NCI-H82 treated with DMSO at 0.1 percent for 48 hours (cell line): ENCODE results near the gene FBXO11.
"Not testable (repeated sequence)": the region's sequence is repeated elsewhere in the genome, so short reads cannot be mapped to it uniquely, and the experiment has no call there.

Experiments
- DNase-seq: peaks from one replicate; lab custom pipeline; 2025; ENCODE audit not compliant: unreplicated experiment; lab: John Stamatoyannopoulos, UW

The FBXO11 gene

DNA sequence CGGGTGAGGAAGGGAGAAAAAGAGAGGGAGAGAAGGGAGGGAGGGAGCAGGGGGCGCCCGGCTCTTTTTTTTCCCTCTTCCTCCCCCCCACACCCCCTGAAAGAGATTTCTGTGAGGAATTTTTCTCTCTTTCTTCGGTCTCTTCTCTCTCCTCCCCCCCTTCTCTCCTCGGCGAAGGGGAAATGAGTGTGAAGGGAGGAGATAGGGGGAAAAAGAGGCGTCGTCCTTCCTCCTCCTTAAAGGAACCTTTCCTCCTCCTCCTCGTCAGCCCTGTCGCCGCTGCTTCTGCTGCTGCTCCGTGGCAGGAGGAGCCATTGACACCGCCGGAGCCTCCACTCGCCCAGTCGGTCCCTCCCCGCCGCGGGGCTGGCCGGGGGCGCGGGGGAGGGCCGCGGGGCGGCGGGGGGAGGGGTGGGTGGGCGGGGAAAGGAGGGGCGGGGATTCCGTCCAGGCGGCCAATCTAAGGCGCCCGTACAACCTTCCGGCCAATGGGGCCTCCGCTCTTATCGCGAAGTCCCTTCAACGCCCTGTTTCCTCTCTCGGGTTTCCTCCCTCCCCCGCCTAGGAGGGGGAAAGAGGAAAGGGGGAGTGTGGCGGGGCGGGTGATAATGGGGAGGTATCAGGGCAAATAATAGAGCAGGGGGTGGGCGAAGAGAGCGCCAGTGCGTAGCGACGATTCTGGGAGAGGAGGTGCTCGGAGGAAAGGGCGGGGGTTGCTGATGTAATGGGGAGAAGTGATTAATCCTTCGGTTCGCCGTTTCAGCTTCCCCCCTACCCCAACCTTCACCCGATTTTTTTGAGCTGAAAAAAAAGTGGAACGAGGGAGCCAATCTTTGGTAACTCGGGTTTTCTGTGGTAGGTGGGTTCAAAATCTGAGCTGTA, at the start of gene FBXO11:
FBXO11 (minus strand) TSS at position 342 of the 882 bp plus-strand sequence. CDS start 778 bp downstream, outside the sequence.
- DNase-seq: peak; percentile 97

GRCh38 chr2:47950340-47951301, 44.3 kb upstream of the FBXO11 start:
- DNase-seq: no peak

DNA sequence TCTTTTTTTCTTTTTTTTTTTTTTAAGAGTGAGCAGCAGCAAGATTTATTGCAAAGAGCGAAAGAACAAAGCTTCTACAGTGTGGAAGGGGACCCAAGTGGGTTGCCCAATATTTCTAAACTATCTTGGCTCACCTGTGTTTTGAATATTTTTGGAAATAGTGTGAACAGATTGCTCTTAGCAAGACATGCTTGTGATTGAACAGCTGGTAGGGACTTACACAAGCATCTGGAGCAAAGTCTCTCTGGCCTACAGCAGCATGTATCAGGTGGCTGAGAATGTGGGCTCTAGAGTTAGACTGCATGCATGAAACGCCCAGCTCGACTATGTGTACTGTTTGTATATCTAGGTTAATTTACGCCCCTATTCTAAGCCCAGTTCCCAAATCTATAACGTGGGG, 40.3 kb upstream of the FBXO11 start:
- peak; percentile 37 for DNase-seq

DNA sequence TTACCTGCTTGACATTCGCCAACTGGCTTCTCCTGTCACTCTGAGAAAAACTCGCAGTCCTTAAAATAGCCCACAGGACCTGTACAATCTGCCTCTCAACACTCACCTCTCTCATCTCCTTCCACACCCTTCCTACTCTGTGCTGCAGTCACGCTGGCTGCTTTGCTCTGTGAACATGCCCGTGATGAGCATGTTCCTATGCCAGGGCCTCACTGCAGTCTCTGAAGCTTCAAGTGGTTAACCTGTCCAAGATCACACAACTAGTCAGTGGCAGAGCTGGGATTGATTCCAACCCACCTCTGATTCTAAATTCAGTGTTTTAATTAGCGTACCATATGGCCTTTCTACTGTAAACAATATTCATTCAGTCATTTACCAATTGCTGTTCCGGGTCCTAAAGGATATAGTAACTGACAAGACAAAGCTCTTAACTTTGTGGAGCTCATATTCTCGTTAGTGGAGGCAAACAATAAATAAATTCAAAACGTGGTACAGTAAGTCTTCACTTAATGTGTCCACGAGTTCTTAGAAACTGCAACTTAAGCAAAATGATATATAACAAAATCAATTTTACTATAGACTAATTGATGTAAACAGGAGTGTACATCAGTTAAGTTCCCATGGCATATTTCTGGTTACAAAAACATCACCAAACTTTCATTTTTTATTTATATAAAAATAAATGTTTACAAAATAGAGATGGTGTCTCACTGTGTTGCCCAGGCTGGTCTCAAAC, 38.9 kb upstream of the FBXO11 start:
- no peak for DNase-seq

GRCh38 chr2:47941936-47942335, 35.6 kb upstream of the FBXO11 start:
- DNase-seq: no peak

DNA sequence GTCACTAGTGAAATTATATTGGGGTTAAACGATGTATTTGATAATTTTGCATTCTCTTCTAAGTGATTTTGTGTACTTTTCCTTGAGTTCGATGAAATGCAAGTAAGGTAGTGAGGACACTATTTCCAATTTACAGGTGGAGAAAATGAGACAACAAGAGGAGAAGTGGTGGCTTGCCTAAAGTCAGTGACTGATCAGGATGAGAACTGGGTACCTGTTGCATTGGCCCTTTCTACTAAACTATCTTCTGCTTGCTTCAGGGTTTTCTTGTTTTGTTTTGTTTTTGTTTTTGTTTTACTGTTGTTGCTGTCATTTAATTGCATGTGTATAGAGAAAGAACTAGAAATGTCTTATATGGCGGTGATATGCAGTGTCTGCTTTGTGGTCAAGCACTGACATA, 31.4 kb upstream of the FBXO11 start:
- no peak for DNase-seq

DNA sequence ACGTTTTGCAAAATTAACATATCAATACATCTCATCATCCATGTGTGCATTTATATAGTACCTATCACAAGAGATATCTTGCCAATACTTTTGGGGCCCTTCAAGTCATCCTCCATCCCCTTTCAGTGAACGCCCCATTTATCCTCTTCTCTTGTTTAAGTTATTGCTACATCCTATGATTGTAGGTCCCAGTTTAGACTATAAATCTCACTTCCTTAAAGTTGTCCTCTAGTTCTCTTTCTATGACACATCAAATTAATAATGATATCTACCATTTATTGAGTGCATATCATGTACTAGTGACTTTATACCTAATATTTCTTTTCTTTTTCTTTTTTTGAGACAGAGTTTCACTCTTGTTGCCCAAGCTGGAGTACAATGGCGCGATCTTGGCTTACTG, 28.8 kb upstream of the FBXO11 start:
- no peak for DNase-seq

- DNase-seq: no peak
Measured at GRCh38 chr2:47918043-47918442, 11.7 kb upstream of the FBXO11 start.

DNA sequence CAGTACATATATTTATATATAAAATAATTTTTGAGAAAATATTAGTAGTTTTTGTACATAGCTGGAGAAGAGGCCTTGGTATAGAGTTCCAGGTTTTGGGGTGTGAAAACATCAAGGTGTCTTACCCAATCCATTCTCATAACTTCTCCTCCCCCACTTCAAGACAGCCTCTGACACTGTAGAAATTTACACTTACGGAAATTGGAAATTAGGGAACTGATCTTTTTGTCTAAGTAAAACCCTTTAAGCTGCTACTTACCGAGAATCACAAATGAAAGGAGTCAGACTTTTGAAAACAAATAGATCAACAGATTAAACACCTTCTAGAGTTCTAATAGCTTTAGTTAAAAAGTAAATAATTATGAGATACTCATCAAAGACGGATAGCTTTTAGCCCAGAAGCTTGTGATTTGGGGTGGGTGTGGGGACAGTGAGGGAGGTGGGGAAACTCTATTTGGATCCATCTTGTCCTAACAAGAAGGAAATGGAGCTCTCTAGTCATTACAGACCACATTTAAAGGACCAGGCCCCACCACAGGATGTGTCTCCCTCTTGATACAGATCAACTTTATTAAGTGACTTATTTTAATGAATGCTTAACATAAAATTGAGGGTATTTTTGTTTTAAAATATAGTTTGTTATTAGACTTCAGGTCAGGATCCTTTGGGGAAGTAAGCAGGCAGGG, 11.1 kb upstream of the FBXO11 start:
- no peak for DNase-seq

- DNase-seq: no peak
Measured at GRCh38 chr2:47916412-47916811, 10.1 kb upstream of the FBXO11 start.

GRCh38 chr2:47910662-47911061, 4.4 kb upstream of the FBXO11 start:
- DNase-seq: not testable (repeated sequence)

DNA sequence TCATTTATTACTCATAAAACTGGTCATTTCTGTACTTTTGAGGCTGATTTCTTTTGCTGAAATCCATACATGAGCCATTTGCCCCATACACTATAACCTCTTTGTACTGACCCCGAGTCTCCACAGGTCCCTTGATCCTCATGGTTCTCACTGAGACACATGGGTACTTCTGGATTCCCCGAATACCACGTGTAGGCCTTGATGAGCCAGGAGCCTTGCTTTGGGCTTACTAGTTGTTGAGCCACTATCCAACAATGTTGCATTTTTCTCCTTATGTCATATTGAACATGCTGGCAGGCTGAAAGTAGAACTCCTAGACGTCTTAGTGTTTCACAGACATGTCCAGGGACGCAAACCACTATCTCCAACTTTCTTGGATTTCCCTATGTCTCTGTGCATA, 2.4 kb upstream of the FBXO11 start:
- no peak for DNase-seq

DNA sequence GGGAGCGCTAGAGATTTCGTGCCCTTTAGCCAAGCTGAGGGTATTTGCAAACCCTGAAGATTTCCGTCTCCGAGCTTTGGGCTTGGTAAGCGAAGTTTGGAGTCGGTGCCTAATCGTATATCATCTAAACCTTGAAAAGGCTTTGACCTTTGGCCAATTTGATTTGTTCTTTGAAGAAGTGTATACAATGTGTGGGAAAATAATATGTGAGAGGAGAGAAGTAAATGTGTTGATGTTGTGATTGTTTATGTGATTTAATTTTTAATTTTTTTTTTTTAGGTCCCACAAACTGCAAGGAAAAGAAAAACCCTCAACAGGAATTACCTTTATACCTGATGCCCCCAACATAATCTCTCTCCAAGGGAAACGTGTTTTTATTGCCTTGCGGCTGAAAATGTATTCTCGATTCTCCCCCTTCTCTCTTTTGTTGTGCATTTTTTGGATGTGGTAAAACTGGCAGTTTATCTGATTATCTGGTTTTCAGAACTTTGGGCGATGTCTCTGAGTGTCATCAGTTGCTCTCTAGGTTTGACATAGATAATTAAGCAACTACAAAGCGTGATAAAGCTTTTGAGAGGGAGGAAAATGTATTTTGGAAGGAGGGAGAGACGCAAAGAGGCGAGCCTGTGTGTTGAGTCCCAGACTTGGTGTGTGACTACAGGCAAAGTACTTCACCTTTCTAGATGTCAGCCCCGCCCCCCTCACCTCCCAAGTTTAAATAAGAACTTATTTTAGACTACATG, 912 bp upstream of the FBXO11 start:
- no peak for DNase-seq

GRCh38 chr2:47905386-47906156, 727 bp downstream of the FBXO11 start:
- DNase-seq: no peak

DNA sequence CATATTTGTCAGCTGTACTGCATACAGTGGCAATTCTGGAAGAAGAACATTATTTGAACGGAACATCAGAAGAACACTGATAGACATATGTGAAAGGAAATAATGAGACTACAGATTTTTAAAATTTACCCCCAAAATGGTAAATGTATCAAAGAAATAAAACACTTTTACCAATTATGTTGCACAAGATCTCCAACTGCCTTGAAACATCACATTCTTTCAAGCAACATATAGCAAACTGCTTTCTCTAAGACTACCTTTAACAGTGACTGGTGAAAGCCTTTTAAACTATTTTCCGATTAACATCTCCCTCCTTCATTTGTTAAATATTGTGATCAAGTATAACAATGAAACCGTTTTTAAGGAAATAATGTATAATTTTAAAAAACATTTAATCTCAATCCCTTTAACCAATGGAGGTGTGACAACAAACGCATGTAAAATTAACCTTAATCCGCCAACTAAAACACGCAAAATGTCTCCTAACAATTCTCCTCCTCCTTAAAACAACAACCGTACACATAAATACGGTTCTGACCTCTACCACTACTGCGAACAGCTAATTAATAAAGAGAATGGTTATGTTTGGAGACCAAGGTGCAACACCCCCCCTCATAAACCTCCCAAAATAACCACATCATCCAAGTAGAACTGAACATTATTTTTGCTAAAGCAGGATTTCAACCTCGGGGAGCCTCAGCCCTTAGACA, 2.4 kb downstream of the FBXO11 start:
- no peak for DNase-seq

GRCh38 chr2:47901892-47902291, 4.4 kb downstream of the FBXO11 start:
- not testable (repeated sequence) for DNase-seq

DNA sequence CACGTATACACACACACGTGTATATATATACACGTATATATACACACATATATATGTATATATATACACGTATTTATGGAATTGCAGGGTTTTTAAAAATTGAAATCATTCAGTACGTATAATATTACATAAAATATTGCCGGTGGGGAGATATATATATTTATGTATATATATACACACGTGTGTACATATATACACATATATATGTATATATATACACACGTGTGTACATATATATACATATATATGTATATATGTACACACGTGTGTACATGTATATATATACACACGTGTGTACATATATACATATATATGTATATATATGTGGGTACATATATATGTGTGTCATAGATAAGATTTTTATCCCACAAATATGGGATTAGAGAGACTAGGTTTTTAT, 5.4 kb downstream of the FBXO11 start:
- DNase-seq: no peak
